ENCODE data around the gene STX16. TPM values are rescaled to one million over a fixed set of nuclear protein-coding genes. Genes with fewer than 3 reads are reported as not detected.

The STX16 gene
- total and polyA plus RNA-seq, 9 of the 15 experiments (the other 6 are each of a cell fraction or from before 2014, with no cell fraction given): 4.4 to 43.5 (median 14.7) TPM

DNA sequence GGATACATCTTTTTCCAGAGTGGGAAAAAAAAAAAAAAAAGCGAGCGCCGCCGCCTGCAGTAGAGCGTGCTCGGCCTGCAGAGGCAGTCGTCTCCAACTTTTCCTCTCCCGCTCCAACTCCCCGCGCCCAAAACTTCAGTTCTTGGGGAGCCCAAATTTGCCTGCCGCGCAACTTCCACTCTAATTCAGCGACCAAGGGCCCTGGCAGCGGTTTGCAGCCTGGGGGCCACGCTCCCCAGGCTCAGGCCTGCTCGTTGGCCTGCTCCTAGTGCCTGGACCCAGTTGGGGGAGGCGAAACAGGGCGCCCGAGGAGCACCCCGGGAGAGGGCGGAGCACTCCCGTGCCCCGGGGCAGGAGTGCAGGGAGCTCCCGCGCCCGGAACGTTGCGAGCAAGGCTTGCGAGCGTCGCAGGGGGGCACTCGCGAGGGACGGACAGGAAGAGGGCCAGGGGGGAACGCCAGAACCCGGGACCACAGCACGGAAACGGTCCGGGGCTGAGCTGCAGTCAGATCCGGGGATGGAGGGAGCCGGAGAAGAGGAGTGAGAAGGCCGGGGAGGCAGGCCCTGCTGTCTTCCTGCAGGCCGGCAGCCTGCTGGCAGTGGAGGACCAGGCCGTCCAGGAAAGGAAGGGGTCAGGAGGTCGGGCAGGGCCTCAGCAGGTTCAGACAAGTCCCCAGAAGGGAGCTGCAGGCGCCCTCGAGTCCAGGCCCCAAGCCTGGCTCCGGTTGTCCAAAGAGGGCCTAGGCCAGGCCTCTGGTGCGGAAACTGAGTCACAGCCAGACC lies at the start of gene STX16 (continued):
- TF ChIP-seq PRDM10 (IDR thresholded peaks at IDR 0.05; ENCODE audit: partially characterized antibody) (no peak), RBM34 (IDR thresholded peaks at IDR 0.05; ENCODE audit: borderline replicate concordance, insufficient read depth, low read length) (no peak), SIN3B (IDR thresholded peaks at IDR 0.05; ENCODE audit: low read depth) (peak; percentile 97), ZNF561 (CRISPR knock-in tag; conservative IDR thresholded peaks at IDR 0.05) (no peak), ZBTB7A (IDR thresholded peaks at IDR 0.05; ENCODE audit: borderline replicate concordance, control insufficient read depth, low read depth, low read length) (peak; percentile 58; the same call in 1 of the 2 replicates), GABPB2 (CRISPR knock-in tag; conservative IDR thresholded peaks at IDR 0.05) (0 out of 2 replicates have a peak, but pooled peaks have one; percentile 50), DIDO1 (tag; IDR thresholded peaks at IDR 0.05; ENCODE audit: low read depth) (peak; percentile 99), ZNF395 (CRISPR knock-in tag; IDR thresholded peaks at IDR 0.05) (peak; percentile 70), PHB (CRISPR knock-in tag; IDR thresholded peaks at IDR 0.05) (no peak; the same call in 1 of the 2 replicates), JUN (IDR thresholded peaks at IDR 0.05; ENCODE audit: borderline replicate concordance, low read depth, low read length) (peak; percentile 74), JUN (CRISPR knock-in tag; IDR thresholded peaks at IDR 0.05; ENCODE audit: borderline replicate concordance) (no peak), RB1 (IDR thresholded peaks at IDR 0.05; ENCODE audit: low read depth) (peak; percentile 99), CBFA2T3 (IDR thresholded peaks at IDR 0.05) (peak; percentile 33; the same call in 1 of the 2 replicates), NFIC (IDR thresholded peaks at IDR 0.05) (peak; percentile 77), ETS1 (conservative IDR thresholded peaks at IDR 0.05; ENCODE audit: control insufficient read depth, low read depth, low read length) (peak; percentile 89), MCM2 (IDR thresholded peaks at IDR 0.05; ENCODE audit: low read depth) (0 out of 2 replicates have a peak, but pooled peaks have one; percentile 64), ARID3A (IDR thresholded peaks at IDR 0.05; ENCODE audit: borderline replicate concordance, low read depth, low read length) (no peak), ZNF134 (CRISPR knock-in tag; conservative IDR thresholded peaks at IDR 0.05) (no peak), CREM (IDR thresholded peaks at IDR 0.05; ENCODE audit: low read depth) (peak; percentile 89)
